Tibial nerve (tissue), 4 donors: ENCODE data around the gene RTL10. TPM values are rescaled to one million over a fixed set of nuclear protein-coding genes. Genes with fewer than 3 reads are reported as not detected.

Experiments used
- DNase-seq, 2 donors: peaks; one replicate each; pipeline ENCODE4 v3.0.0-alpha.2; 2019; ENCODE audit warnings: low spot score in 2 of 2
- H3K27ac ChIP-seq, 4 donors: fragments of 200-600 bp; sonication (generic) in 3 of 4; one replicate each; pipeline ENCODE4 v1.5.1; 2017 to 2019; ENCODE audit warnings: mild to moderate bottlenecking in 1 of 4
- H3K27me3 ChIP-seq, 2 donors: fragments of 200-600 bp; sonication (generic) in 1 of 2; one replicate each; pipeline versions ENCODE4 v1.5.1 to v1.6.0; 2017 to 2019
- H3K36me3 ChIP-seq, 3 donors: fragments of 200-600 bp; sonication (generic); one replicate each; pipeline ENCODE4 v1.5.1; 2018 to 2019
- H3K4me1 ChIP-seq, 4 donors: fragments of 200-600 bp; sonication (generic) in 3 of 4; one replicate each; pipeline ENCODE4 v1.5.1; 2017 to 2019
- H3K4me3 ChIP-seq, 4 donors: fragments of 200-600 bp; sonication (generic) in 3 of 4; one replicate each; pipeline ENCODE4 v1.5.1; 2017 to 2019; ENCODE audit warnings: mild to moderate bottlenecking in 1 of 4, moderate library complexity in 1 of 4
- H3K9me3 ChIP-seq, 4 donors: fragments of 200-600 bp; sonication (generic) in 3 of 4; one replicate each; pipeline ENCODE4 v1.5.1; 2017 to 2019
- EP300 ChIP-seq, 2 donors: sonication (generic); formaldehyde crosslinking; IDR thresholded peaks; one replicate each; pipeline ENCODE4 v1.6.1; 2017; ENCODE audit warnings: antibody characterized with exemption in 2 of 2, mild to moderate bottlenecking in 1 of 2
- POLR2A ChIP-seq, 2 donors: fragments of 450-650 bp; IDR thresholded peaks; one replicate each; pipeline ENCODE4 v1.6.1; 2017; ENCODE audit warnings: antibody characterized with exemption in 2 of 2, mild to moderate bottlenecking in 2 of 2, moderate library complexity in 2 of 2
- WGBS, 2 donors: methylation state at CpG; one replicate each; pipeline ENCODE4 v1.1.5; 2018; 5-methylcytosine and 5-hydroxymethylcytosine counted together
- total RNA-seq, 4 donors: library from RNA; depleted of rRNA; stranded (reverse); fragments of >200 nt; gene quantifications; one replicate each; pipeline ENCODE4 v1.1.0, GENCODE V29; 2016
- TF ChIP-seq, protein P1 (sequence below), 5 experiments: fragments of 200-600 bp in 3 of 5; fragments of 450-650 bp in 2 of 5; sonication (generic) in 3 of 5; IDR thresholded peaks; one replicate each; pipeline ENCODE4 v1.5.1; 2016 to 2019; ENCODE audit warnings: antibody characterized with exemption in 5 of 5, mild to moderate bottlenecking in 3 of 5, moderate library complexity in 2 of 5

RTL10 gene
- total RNA-seq, 4 donors from 2014 or later: 10.2 to 13.3 (median 11.4) TPM

DNA sequence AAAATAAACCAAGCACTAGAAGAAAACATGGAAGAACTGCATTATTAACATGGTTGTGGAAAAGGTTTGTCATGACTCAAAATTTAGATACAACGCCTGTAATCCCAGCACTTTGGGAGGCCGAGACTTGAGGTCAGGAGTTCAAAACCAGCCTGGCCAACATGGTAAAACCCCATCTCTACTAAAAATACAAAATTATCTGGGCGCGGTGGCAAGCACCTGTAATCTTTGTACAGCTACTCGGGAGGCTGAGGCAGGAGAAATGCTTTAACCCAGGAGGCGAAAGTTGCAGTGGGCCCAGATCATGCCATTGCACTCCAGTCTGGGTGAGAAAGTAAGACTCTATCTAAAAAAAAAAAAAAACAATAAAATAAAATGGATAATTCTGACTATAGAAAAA is 23.7 kb downstream of the RTL10 start:
- no peaks in the 10 kb centered on the region for H3K36me3 ChIP-seq
- no peaks in the 10 kb centered on the region for H3K9me3 ChIP-seq
- H3K27me3 ChIP-seq: no peaks in the 10 kb centered on the region
- TF ChIP-seq, protein P1, sequence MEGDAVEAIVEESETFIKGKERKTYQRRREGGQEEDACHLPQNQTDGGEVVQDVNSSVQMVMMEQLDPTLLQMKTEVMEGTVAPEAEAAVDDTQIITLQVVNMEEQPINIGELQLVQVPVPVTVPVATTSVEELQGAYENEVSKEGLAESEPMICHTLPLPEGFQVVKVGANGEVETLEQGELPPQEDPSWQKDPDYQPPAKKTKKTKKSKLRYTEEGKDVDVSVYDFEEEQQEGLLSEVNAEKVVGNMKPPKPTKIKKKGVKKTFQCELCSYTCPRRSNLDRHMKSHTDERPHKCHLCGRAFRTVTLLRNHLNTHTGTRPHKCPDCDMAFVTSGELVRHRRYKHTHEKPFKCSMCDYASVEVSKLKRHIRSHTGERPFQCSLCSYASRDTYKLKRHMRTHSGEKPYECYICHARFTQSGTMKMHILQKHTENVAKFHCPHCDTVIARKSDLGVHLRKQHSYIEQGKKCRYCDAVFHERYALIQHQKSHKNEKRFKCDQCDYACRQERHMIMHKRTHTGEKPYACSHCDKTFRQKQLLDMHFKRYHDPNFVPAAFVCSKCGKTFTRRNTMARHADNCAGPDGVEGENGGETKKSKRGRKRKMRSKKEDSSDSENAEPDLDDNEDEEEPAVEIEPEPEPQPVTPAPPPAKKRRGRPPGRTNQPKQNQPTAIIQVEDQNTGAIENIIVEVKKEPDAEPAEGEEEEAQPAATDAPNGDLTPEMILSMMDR (IDR thresholded peaks at IDR 0.05): no peak
- TF ChIP-seq POLR2A (IDR thresholded peaks at IDR 0.05) (no peak), EP300 (IDR thresholded peaks at IDR 0.05) (no peak)
- WGBS, 2 donors: 82 to 97% methylated on average over 6 of the region's 6 CpGs
- no peak for DNase-seq
- no peak overlapping the region for H3K27ac ChIP-seq
- no peak overlapping the region for H3K4me3 ChIP-seq
- H3K4me1 ChIP-seq: no peaks in the 10 kb centered on the region

DNA sequence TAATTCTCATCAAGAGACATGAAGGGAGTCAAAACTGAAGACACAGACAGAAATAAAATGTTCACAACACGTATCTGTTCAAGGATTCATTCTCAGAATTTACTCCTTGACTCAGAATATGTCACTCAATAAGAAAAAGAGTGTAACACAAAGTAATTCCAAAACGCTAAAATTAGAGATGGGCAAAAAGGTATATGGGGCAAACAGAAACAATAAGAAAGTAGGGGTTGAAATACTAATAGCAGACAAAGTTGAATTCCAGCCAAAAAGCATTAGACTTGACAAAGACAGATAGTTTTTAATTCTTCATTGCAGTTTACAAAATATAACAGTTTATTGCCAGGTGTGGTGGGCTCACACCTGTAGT is 26.7 kb downstream of the RTL10 start:
- no peak overlapping the region for H3K27ac ChIP-seq
- no peaks in the 10 kb centered on the region for H3K4me1 ChIP-seq
- no peaks in the 10 kb centered on the region for H3K27me3 ChIP-seq
- no peak for DNase-seq
- H3K36me3 ChIP-seq: no peaks in the 10 kb centered on the region
- H3K9me3 ChIP-seq: no peaks in the 10 kb centered on the region
- no peak for TF ChIP-seq EP300 (IDR thresholded peaks at IDR 0.05)
- TF ChIP-seq, protein P1 (IDR thresholded peaks at IDR 0.05): no peak
- no peak for TF ChIP-seq POLR2A (IDR thresholded peaks at IDR 0.05)
- H3K4me3 ChIP-seq: no peak overlapping the region
- 87 to 94% methylated on average over 2 of the region's 2 CpGs for WGBS, 2 donors

DNA sequence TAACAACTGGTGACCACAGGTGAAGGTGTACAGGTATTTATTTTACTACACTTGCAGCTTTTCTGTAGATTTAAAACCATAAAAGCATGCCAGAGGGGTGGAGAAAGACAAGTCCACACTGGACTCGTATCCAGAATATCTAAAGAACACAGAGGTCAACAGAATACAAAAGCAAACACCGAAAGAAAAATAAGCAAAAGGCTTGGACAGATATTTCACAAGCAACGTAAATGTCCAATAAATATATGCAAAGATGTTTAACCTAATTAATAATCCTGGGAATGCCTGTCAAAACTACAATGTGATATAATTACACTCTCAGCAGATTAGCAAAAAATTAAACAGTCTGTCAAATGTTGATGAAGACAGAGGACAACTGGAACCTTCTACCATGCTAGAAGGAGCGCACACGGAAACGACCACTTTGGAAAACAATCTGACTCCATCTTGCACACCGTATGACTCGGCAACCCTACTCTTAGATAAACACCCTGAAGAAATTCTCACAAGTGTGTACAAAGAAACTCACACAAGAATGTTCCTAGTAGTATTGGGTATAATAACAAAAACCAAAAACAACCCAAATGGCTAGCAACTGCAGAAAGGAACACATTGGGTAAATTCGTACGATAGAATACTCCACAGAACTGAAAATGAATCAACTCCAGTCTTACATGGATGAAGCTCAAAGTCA is 27.2 kb downstream of the RTL10 start:
- 74 to 78% methylated on average over 10 of the region's 10 CpGs for WGBS, 2 donors

DNA sequence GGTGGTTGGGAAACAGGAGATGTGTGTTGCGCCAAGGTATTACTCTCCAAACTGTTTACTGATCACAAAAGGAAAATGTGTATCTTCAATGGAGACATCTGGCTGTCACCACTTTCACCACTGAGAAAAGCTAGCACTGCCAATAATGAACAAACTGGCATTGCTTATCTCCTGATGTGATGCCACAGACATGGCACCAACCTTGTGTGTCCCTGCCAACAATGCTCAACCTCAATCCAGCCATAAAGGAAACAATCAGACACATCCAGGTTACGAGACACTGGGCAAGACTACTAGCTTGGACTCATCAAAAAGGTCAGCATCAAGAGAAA is 28.1 kb downstream of the RTL10 start:
- WGBS, 2 donors: 44 to 45% methylated on average over 2 of the region's 2 CpGs
- DNase-seq: no peak
- Histone ChIP-seq H3K27ac (no peak overlapping the region), H3K4me3 (no peak overlapping the region), H3K4me1 (no peaks in the 10 kb centered on the region), H3K9me3 (no peaks in the 10 kb centered on the region), H3K27me3 (no peaks in the 10 kb centered on the region), H3K36me3 (no peaks in the 10 kb centered on the region)
- TF ChIP-seq EP300 (IDR thresholded peaks at IDR 0.05) (no peak), POLR2A (IDR thresholded peaks at IDR 0.05) (no peak)
- TF ChIP-seq, protein P1 (IDR thresholded peaks at IDR 0.05): no peak

More for the DNA sequence above, 27.2 kb downstream of the RTL10 start:
- H3K27me3 ChIP-seq: no peaks in the 10 kb centered on the region
- TF ChIP-seq EP300 (IDR thresholded peaks at IDR 0.05) (no peak), POLR2A (IDR thresholded peaks at IDR 0.05) (no peak)
- TF ChIP-seq, protein P1 (IDR thresholded peaks at IDR 0.05): no peak
- no peaks in the 10 kb centered on the region for H3K4me1 ChIP-seq
- H3K9me3 ChIP-seq: no peaks in the 10 kb centered on the region
- no peak overlapping the region for H3K4me3 ChIP-seq
- H3K36me3 ChIP-seq: no peaks in the 10 kb centered on the region
- H3K27ac ChIP-seq: no peak overlapping the region
- DNase-seq: no peak

DNA sequence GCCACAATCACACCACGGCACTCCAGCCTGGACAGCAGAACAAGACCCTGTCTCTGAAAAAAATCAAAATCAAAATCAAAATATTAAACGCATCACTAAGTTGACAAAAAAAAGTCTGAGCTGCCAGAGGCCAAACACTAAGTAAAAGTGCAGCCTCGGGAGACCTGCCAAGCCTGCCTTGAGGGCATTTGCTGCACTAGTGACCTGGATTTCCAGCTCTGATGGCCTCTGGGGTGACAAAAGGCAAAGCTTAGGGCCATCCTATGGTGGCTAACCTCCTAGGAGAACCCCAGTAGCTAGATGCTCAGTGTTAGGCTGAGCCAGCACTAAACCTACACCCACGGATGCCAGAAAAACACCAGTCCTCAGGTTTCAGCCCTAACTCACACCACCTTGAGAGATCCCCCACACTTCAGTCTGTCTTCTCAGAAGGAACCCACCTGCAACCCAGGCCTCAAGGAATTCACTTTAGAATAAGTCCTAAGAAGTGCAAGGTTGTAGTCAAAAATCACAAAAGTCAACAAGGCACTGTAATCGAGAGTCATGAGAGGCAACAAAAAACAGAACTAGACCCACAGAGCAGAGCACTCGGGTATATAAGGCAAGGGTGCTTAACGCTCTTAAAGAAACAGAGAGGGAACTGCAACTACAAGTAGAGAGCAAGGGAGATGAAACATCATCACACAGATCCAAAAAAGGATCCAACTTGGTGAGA is 28.6 kb downstream of the RTL10 start:
- no peak for DNase-seq
- no peak overlapping the region for H3K4me3 ChIP-seq
- H3K27ac ChIP-seq: no peak overlapping the region
- TF ChIP-seq, protein P1 (IDR thresholded peaks at IDR 0.05): no peak
- TF ChIP-seq EP300 (IDR thresholded peaks at IDR 0.05) (no peak), POLR2A (IDR thresholded peaks at IDR 0.05) (no peak)
- peaks cover 0 to 3% (median 0%) of the 10 kb centered on the region in 3 donors for H3K36me3 ChIP-seq
- H3K27me3 ChIP-seq: no peaks in the 10 kb centered on the region
- 92 to 93% methylated on average over 7 of the region's 7 CpGs for WGBS, 2 donors
- H3K9me3 ChIP-seq: no peaks in the 10 kb centered on the region
- H3K4me1 ChIP-seq: no peaks in the 10 kb centered on the region
